HepG2 (cell line): ENCODE data around the gene SLCO2A1. TPM values are rescaled to one million over a fixed set of nuclear protein-coding genes. Genes with fewer than 3 reads are reported as not detected.

Experiments used
- ATAC-seq: fragments of 200-7000 bp; cut with Tn5 transposase; 3 replicates; pipeline ENCODE4 v1.9.1; 2020; ENCODE audit warnings: mild to moderate bottlenecking, moderate library complexity
- BruUV-seq: library from RNA; stranded (reverse); fragments of 400-500 nt; replicated peaks from 2 replicates; lab custom pipeline; 2021; lab: Mats Ljungman, UMichigan
- CTCF ChIA-PET: fragments of 300-600 bp; formaldehyde crosslinking; extraction: SDS; loops from one replicate; lab custom pipeline; 2021; ENCODE audit warnings: low total read pairs, inconsistent platforms, low intra/inter-chr PET ratio; lab: Yijun Ruan, JAX
- POLR2A ChIA-PET: fragments of 350-600 bp; sonication (Branson Sonifier 250); formaldehyde crosslinking; loops from one replicate; lab custom pipeline; 2020; ENCODE audit warnings: antibody characterized with exemption, inconsistent platforms; lab: Yijun Ruan, JAX
- DNase-seq: peaks from one replicate; pipeline ENCODE4 v3.0.0-alpha.2; 2015; ENCODE audit warnings: low spot score
- FAIRE-seq: peaks from 3 replicates; lab custom pipeline; 2011; peaks lifted over from hg19 to GRCh38; lab: Jason Lieb, UNC
- H2AFZ ChIP-seq: one replicate; pipeline ENCODE4 v1.6.1; 2011; ENCODE audit warnings: low read length, inconsistent platforms
- H3K27ac ChIP-seq: fragments of 300-600 bp; 3 replicates; pipeline ENCODE4 v1.8.0; 2011; ENCODE audit warnings: mixed run types, mild to moderate bottlenecking, mixed read lengths, low read length, inconsistent platforms; ENCODE audit not compliant: insufficient read depth; ENCODE audit errors: extremely low read length
- H3K27me3 ChIP-seq, 2 experiments: fragments of 200-600 bp in 1 of 2; 2 replicates in 1 of 2; 3 replicates in 1 of 2; pipeline versions ENCODE4 v1.6.0 to v1.8.0; 2011; ENCODE audit warnings: low read length in 2 of 2, mild to moderate bottlenecking in 2 of 2, moderate library complexity in 2 of 2, inconsistent platforms in 1 of 2; ENCODE audit not compliant: insufficient read depth in 2 of 2, control insufficient read depth in 1 of 2
- H3K36me3 ChIP-seq, 2 experiments: fragments of 200-600 bp in 1 of 2; replicated peaks in 1 of 2; 2 replicates in 1 of 2; 3 replicates in 1 of 2; pipeline versions ENCODE4 v1.5.1 to v1.8.0; 2011; ENCODE audit warnings: low read length in 2 of 2, inconsistent platforms in 1 of 2; ENCODE audit not compliant: insufficient read depth in 2 of 2, control insufficient read depth in 1 of 2
- H3K4me1 ChIP-seq: 2 replicates; pipeline ENCODE4 v1.5.1; 2012; ENCODE audit warnings: low read length, inconsistent platforms; ENCODE audit not compliant: insufficient read depth
- H3K4me2 ChIP-seq: 2 replicates; pipeline ENCODE4 v1.6.0; 2011; ENCODE audit warnings: low read depth, low read length, inconsistent platforms
- H3K4me3 ChIP-seq, 3 experiments: fragments of 200-600 bp in 1 of 3; sonication (generic), shearing (Covaris generic) in 1 of 3; replicated peaks in 1 of 3; 2 replicates each; pipeline ENCODE4 v1.5.1; 2011 to 2016; ENCODE audit warnings: low read length in 3 of 3, inconsistent platforms in 2 of 3, low read depth in 2 of 3, mild to moderate bottlenecking in 2 of 3, control low read depth in 1 of 3, mixed read lengths in 1 of 3; ENCODE audit not compliant: insufficient read depth in 1 of 3
- H3K79me2 ChIP-seq: one replicate; pipeline ENCODE4 v1.6.1; 2011; ENCODE audit warnings: low read length, inconsistent platforms; ENCODE audit not compliant: insufficient read depth
- H3K9ac ChIP-seq: 2 replicates; pipeline ENCODE4 v1.6.0; 2011; ENCODE audit warnings: mild to moderate bottlenecking, low read depth, low read length, inconsistent platforms; ENCODE audit not compliant: insufficient read depth
- H3K9me3 ChIP-seq: 2 replicates; pipeline ENCODE4 v1.5.1; 2012; ENCODE audit warnings: mild to moderate bottlenecking, low read length
- H4K20me1 ChIP-seq: 2 replicates; pipeline ENCODE4 v1.6.0; 2011; ENCODE audit warnings: inconsistent platforms, mild to moderate bottlenecking, low read length, moderate library complexity; ENCODE audit not compliant: insufficient read depth
- BRF2 ChIP-seq: sonication (generic); formaldehyde crosslinking; IDR thresholded peaks from 2 replicates; pipeline ENCODE4 v1.8.1; 2022; ENCODE audit warnings: mild to moderate bottlenecking, missing genetic modification reagents
- MEIS1 ChIP-seq: sonication (generic); formaldehyde crosslinking; IDR thresholded peaks from 2 replicates; pipeline ENCODE4 v1.9.0; 2021; ENCODE audit warnings: mild to moderate bottlenecking, missing genetic modification reagents, moderate library complexity, borderline replicate concordance
- RARG ChIP-seq: sonication (generic); formaldehyde crosslinking; IDR thresholded peaks from 2 replicates; pipeline ENCODE4 v1.4.0; 2020; ENCODE audit warnings: low read depth, mild to moderate bottlenecking, missing genetic modification reagents
- SRSF9 ChIP-seq: fragments of 200-400 bp; formaldehyde crosslinking; IDR thresholded peaks from 2 replicates; pipeline ENCODE4 v1.6.1; 2018; ENCODE audit warnings: borderline replicate concordance, mild to moderate bottlenecking, low read depth, low read length; ENCODE audit not compliant: insufficient read depth, poor library complexity, severe bottlenecking
- TAF1 ChIP-seq: sonication (generic); formaldehyde crosslinking; IDR thresholded peaks from 2 replicates; pipeline ENCODE4 v1.4.0; 2020; ENCODE audit warnings: missing genetic modification reagents
- TAF15 ChIP-seq: fragments of 200-400 bp; formaldehyde crosslinking; IDR thresholded peaks from one replicate; pipeline ENCODE4 v1.6.1; 2018; ENCODE audit warnings: mild to moderate bottlenecking, low read depth, low read length; ENCODE audit not compliant: poor library complexity, severe bottlenecking
- ZNF224 ChIP-seq: sonication (generic); formaldehyde crosslinking; IDR thresholded peaks from 2 replicates; pipeline ENCODE4 v1.5.0; 2020; ENCODE audit warnings: mild to moderate bottlenecking, missing genetic modification reagents
- ZNF543 ChIP-seq: sonication (generic); formaldehyde crosslinking; IDR thresholded peaks from 2 replicates; pipeline ENCODE4 v1.4.0; 2020; ENCODE audit warnings: mild to moderate bottlenecking, missing genetic modification reagents
- ZNF609 ChIP-seq: sonication (generic); formaldehyde crosslinking; IDR thresholded peaks from 2 replicates; pipeline ENCODE4 v1.4.0; 2020; ENCODE audit warnings: mild to moderate bottlenecking, missing genetic modification reagents, borderline replicate concordance
- ZNF879 ChIP-seq: sonication (generic); formaldehyde crosslinking; IDR thresholded peaks from 2 replicates; pipeline ENCODE4 v1.8.1; 2023; ENCODE audit warnings: missing genetic modification reagents
- WGBS: methylation state at CpG from one replicate; pipeline ENCODE4 v1.1.6; 2017; ENCODE audit warnings: low lambda C conversion rate; 5-methylcytosine and 5-hydroxymethylcytosine counted together
- in situ Hi-C: cut with HindIII; loops from 2 replicates; pipeline ENCODE4 v1.10.0; 2017; ENCODE audit warnings: low pct_unique_long_range_greater_than_20kb; ENCODE audit not compliant: extremely low pct_ligation_motif_present
- intact Hi-C: fragments of 100-400 bp; cut with micrococcal nuclease; formaldehyde crosslinking; loops from one replicate; pipeline ENCODE4 v1.10.0; 2022; ENCODE audit not compliant: unreplicated experiment
- polyA plus RNA-seq, 8 experiments: library from polyadenylated mRNA; depleted of rRNA in 3 of 8; stranded (reverse) in 7 of 8; unstranded in 1 of 8; fragments of >200 nt; fragmentation: Illumina TruSeq in 4 of 8; extraction: Trizol in 4 of 8; gene quantifications; 2 replicates each; pipeline versions ENCODE4 v1.2.1 to v1.2.3, GENCODE V29; 2011 to 2016; ENCODE audit warnings: low read depth in 4 of 8, missing spikeins in 1 of 8, mixed read lengths in 1 of 8; ENCODE audit not compliant: insufficient read depth in 1 of 8
- total RNA-seq, 5 experiments: library from RNA; depleted of rRNA; stranded (reverse); fragments of >200 nt; fragmentation: Illumina TruSeq; extraction: Trizol; gene quantifications; 2 replicates each; pipeline ENCODE4 v1.2.3, GENCODE V29; 2016; ENCODE audit warnings: low read depth in 1 of 5
- TF ChIP-seq, protein P1 (sequence below): IDR thresholded peaks from 2 replicates; pipeline ENCODE4 v1.6.1; 2016; ENCODE audit warnings: mild to moderate bottlenecking

Gene SLCO2A1
- total and polyA plus RNA-seq, 2 of the 13 experiments (the other 11 are each of a cell fraction or from before 2014, with no cell fraction given), result 0.04 TPM; not detected in 1

DNA sequence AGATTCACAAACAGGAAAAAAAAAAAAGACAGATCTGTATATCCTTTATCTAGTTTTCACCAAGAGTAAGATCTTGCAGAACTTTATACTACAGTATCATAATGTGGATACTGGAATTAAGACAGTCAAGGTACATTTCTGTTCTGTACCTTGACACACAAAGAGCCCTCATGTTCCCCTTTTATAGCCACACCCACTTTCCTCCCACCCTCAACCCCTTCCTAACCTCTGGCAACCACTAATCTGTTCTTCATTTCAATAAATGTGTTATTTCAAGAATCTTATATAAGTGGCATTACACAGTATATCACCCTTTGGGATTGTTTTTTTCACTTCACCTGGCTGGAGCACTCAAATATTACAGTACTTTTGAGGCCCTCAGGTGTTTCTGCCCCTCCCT lies 130.4 kb downstream of the SLCO2A1 start:
- ATAC-seq (no peak), DNase-seq (no peak)
- Histone ChIP-seq H3K4me1 (no peaks in the 10 kb centered on the region), H3K27me3 (peaks cover 7 to 28% of the 10 kb centered on the region in 2 experiments; a peak in 4 of 5 replicates), H3K36me3 (no peaks in the 10 kb centered on the region), H3K9ac (no peak overlapping the region)
- intact Hi-C loops, result no loop called here
- TF ChIP-seq ZNF543 (CRISPR knock-in tag) (no peak), ZNF609 (CRISPR knock-in tag) (no peak)
- TF ChIP-seq, all 625 proteins: peak for 0
- H3K9me3 ChIP-seq, result no peaks in the 10 kb centered on the region
- ChIA-PET POLR2A (no interaction called here), CTCF (no interaction called here)
- H3K79me2 ChIP-seq, result no peaks in the 10 kb centered on the region
- no peak overlapping the region for H3K27ac ChIP-seq
- no TSS peak for BruUV-seq
- no peak overlapping the region for H2AFZ ChIP-seq
- no peak overlapping the region for H3K4me3 ChIP-seq
- no peak overlapping the region for H3K4me2 ChIP-seq
- no peaks in the 10 kb centered on the region for H4K20me1 ChIP-seq
- in situ Hi-C loops, result no loop called here
- FAIRE-seq, result no peak

DNA sequence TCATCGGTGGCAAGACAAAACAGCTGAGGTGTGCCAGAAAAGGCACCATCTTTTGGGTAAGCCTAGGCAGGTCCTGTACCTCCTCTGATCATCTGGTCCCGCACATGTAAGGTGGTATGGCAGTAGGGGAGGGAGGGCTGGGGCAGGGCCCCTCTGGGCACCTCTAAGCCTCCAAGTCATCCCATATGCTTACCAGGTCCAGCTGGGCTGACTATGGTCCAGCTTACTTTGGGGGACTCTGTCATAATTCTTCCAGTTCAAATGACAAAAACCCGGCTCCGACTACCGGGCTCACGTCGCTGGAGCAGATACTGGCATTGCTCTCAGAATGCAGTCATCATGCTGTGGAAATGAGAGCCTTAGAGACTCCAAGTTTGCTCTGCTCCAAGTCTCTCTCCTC lies 132.2 kb downstream of the SLCO2A1 start:
- H4K20me1 ChIP-seq, result no peaks in the 10 kb centered on the region
- no TSS peak for BruUV-seq
- no peaks in the 10 kb centered on the region for H3K9me3 ChIP-seq
- ChIA-PET CTCF (no interaction called here), POLR2A (no interaction called here)
- no peak overlapping the region for H3K4me3 ChIP-seq
- no peaks in the 10 kb centered on the region for H3K79me2 ChIP-seq
- intact Hi-C loops, result loop anchor here (2.0 kb wide), 1 partner anchor 77 kb away; no protein-coding TSS in a partner anchor
- no peak overlapping the region for H3K9ac ChIP-seq
- no peak overlapping the region for H3K4me2 ChIP-seq
- 27% methylated on average over 4 of the region's 7 CpGs for WGBS
- no peak overlapping the region for H2AFZ ChIP-seq
- in situ Hi-C loops, result no loop called here
- ATAC-seq, result no peak
- H3K36me3 ChIP-seq, result no peaks in the 10 kb centered on the region
- peaks cover 7 to 43% of the 10 kb centered on the region in 2 experiments; a peak in 4 of 5 replicates for H3K27me3 ChIP-seq
- no peaks in the 10 kb centered on the region for H3K4me1 ChIP-seq
- no peak overlapping the region for H3K27ac ChIP-seq
- no peak for DNase-seq
- FAIRE-seq, result no peak
- TF ChIP-seq, protein P1, sequence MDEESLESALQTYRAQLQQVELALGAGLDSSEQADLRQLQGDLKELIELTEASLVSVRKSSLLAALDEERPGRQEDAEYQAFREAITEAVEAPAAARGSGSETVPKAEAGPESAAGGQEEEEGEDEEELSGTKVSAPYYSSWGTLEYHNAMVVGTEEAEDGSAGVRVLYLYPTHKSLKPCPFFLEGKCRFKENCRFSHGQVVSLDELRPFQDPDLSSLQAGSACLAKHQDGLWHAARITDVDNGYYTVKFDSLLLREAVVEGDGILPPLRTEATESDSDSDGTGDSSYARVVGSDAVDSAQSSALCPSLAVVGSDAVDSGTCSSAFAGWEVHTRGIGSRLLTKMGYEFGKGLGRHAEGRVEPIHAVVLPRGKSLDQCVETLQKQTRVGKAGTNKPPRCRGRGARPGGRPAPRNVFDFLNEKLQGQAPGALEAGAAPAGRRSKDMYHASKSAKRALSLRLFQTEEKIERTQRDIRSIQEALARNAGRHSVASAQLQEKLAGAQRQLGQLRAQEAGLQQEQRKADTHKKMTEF (CRISPR knock-in tag), result no peak
- TF ChIP-seq BRF2 (CRISPR knock-in tag) (no peak), TAF15 (no peak), ZNF879 (CRISPR knock-in tag) (no peak), MEIS1 (CRISPR knock-in tag) (no peak), ZNF224 (CRISPR knock-in tag) (no peak), SRSF9 (no peak), RARG (CRISPR knock-in tag) (no peak), TAF1 (CRISPR knock-in tag) (no peak)
